ENCODE measurements around the gene ATP2C2.

DNA sequence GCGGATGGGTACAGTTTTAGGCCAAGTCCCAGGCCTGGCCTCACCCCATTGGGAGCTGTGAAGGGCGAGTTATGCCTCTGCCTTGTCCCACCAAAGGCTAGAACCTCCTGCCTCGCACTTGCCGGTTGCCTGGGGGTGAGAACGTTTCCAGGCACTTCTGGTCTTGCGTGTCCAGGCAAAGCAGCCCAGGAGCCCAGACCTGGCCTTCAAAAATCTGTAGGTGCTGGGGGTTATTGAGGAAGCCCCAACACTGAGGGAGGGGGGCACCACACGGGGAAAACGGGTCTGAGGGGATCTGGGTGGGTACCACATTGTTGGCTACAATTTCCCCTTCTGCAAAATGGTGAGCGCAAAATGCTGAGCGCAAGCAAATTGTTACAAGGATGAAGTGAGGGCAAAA is 12.2 kb upstream of the ATP2C2 start:
- TF ChIP-seq, protein P1, sequence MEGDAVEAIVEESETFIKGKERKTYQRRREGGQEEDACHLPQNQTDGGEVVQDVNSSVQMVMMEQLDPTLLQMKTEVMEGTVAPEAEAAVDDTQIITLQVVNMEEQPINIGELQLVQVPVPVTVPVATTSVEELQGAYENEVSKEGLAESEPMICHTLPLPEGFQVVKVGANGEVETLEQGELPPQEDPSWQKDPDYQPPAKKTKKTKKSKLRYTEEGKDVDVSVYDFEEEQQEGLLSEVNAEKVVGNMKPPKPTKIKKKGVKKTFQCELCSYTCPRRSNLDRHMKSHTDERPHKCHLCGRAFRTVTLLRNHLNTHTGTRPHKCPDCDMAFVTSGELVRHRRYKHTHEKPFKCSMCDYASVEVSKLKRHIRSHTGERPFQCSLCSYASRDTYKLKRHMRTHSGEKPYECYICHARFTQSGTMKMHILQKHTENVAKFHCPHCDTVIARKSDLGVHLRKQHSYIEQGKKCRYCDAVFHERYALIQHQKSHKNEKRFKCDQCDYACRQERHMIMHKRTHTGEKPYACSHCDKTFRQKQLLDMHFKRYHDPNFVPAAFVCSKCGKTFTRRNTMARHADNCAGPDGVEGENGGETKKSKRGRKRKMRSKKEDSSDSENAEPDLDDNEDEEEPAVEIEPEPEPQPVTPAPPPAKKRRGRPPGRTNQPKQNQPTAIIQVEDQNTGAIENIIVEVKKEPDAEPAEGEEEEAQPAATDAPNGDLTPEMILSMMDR (IDR thresholded peaks at IDR 0.05) = no peak
- TF ChIP-seq POLR2AphosphoS5 (IDR thresholded peaks at IDR 0.05) = no peak
- no peak for TF ChIP-seq POLR2A (IDR thresholded peaks at IDR 0.05)
- TF ChIP-seq EP300 (IDR thresholded peaks at IDR 0.05; ENCODE audit: low read depth) = no peak
